Measurements from ENCODE around the gene IQSEC3.

Gene IQSEC3

GRCh38 chr12:220946-221550 lies 154.5 kb downstream of the IQSEC3 start:
- DNase-seq, result no peak
- Histone ChIP-seq H3K9me3 (ENCODE audit: insufficient read depth, low read length, severe bottlenecking) (no peaks in the 10 kb centered on the region), H3K4me2 (ENCODE audit: insufficient read depth, low read length) (no peak overlapping the region), H3K9ac (ENCODE audit: low read depth, low read length) (no peak overlapping the region), H3K79me2 (ENCODE audit: insufficient read depth, low read length) (no peaks in the 10 kb centered on the region), H4K20me1 (ENCODE audit: insufficient read depth, low read length) (no peaks in the 10 kb centered on the region), H2AFZ (ENCODE audit: low read depth, low read length) (no peak overlapping the region), H3K4me1 (ENCODE audit: insufficient read depth, low read length) (no peaks in the 10 kb centered on the region), H3K27ac (ENCODE audit: low read length) (no peak overlapping the region), H3K4me3 (ENCODE audit: low read depth in 1 of 2, low read length in 2 of 2) (no peak overlapping the region), H3K27me3 (ENCODE audit: insufficient read depth, low read length, poor library complexity) (peaks cover 4% of the 10 kb centered on the region), H3K36me3 (ENCODE audit: insufficient read depth, low read length) (no peaks in the 10 kb centered on the region)
- no peak for TF ChIP-seq EZH2 (IDR thresholded peaks at IDR 0.05; ENCODE audit: borderline replicate concordance, low read depth, low read length, severe bottlenecking)
- TF ChIP-seq, protein P1, sequence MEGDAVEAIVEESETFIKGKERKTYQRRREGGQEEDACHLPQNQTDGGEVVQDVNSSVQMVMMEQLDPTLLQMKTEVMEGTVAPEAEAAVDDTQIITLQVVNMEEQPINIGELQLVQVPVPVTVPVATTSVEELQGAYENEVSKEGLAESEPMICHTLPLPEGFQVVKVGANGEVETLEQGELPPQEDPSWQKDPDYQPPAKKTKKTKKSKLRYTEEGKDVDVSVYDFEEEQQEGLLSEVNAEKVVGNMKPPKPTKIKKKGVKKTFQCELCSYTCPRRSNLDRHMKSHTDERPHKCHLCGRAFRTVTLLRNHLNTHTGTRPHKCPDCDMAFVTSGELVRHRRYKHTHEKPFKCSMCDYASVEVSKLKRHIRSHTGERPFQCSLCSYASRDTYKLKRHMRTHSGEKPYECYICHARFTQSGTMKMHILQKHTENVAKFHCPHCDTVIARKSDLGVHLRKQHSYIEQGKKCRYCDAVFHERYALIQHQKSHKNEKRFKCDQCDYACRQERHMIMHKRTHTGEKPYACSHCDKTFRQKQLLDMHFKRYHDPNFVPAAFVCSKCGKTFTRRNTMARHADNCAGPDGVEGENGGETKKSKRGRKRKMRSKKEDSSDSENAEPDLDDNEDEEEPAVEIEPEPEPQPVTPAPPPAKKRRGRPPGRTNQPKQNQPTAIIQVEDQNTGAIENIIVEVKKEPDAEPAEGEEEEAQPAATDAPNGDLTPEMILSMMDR (IDR thresholded peaks at IDR 0.05; ENCODE audit: borderline replicate concordance, extremely low read depth, low read length, poor library complexity, severe bottlenecking), result no peak
- no peak for ATAC-seq (ENCODE audit: insufficient read depth, low read depth)

GRCh38 chr12:221736-222135 lies 155.2 kb downstream of the IQSEC3 start:
- no peak overlapping the region for H3K4me2 ChIP-seq (ENCODE audit: insufficient read depth, low read length)
- no peaks in the 10 kb centered on the region for H3K4me1 ChIP-seq (ENCODE audit: insufficient read depth, low read length)
- DNase-seq (no peak), ATAC-seq (ENCODE audit: insufficient read depth, low read depth) (no peak)
- no peaks in the 10 kb centered on the region for H3K36me3 ChIP-seq (ENCODE audit: insufficient read depth, low read length)
- no peaks in the 10 kb centered on the region for H3K9me3 ChIP-seq (ENCODE audit: insufficient read depth, low read length, severe bottlenecking)
- TF ChIP-seq, protein P1 (IDR thresholded peaks at IDR 0.05; ENCODE audit: borderline replicate concordance, extremely low read depth, low read length, poor library complexity, severe bottlenecking), result no peak
- no peak for TF ChIP-seq EZH2 (IDR thresholded peaks at IDR 0.05; ENCODE audit: borderline replicate concordance, low read depth, low read length, severe bottlenecking)
- no peak overlapping the region for H3K4me3 ChIP-seq (ENCODE audit: low read depth in 1 of 2, low read length in 2 of 2)
- peaks cover 5% of the 10 kb centered on the region for H3K27me3 ChIP-seq (ENCODE audit: insufficient read depth, low read length, poor library complexity)
- no peak overlapping the region for H3K27ac ChIP-seq (ENCODE audit: low read length)
- H3K79me2 ChIP-seq (ENCODE audit: insufficient read depth, low read length), result no peaks in the 10 kb centered on the region
- no peaks in the 10 kb centered on the region for H4K20me1 ChIP-seq (ENCODE audit: insufficient read depth, low read length)
- no peak overlapping the region for H2AFZ ChIP-seq (ENCODE audit: low read depth, low read length)
- H3K9ac ChIP-seq (ENCODE audit: low read depth, low read length), result no peak overlapping the region

DNA sequence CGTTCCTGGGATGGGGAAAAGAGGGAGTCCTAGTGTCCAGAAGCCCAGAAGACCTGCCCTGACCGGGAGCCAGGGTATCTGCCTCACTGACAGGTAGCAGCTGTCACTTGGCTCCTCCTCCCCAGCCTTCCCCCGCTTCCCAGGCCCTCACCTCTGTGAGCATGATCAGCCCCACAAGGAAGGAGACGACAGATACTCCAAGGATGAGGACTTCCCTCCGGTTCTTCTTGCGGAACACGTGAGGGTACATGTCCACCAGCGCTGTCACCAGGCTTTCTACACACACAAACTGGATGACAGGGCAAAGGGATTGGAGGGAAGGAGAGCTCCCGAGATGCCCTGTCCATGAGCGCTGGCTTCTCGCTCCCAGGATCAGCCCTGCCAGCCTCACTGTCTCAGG lies 157.3 kb downstream of the IQSEC3 start:
- H3K79me2 ChIP-seq (ENCODE audit: insufficient read depth, low read length), result no peaks in the 10 kb centered on the region
- H3K27me3 ChIP-seq (ENCODE audit: insufficient read depth, low read length, poor library complexity), result peaks cover 21% of the 10 kb centered on the region
- H4K20me1 ChIP-seq (ENCODE audit: insufficient read depth, low read length), result no peaks in the 10 kb centered on the region; the same call in 1 of the 2 replicates
- no peaks in the 10 kb centered on the region for H3K36me3 ChIP-seq (ENCODE audit: insufficient read depth, low read length)
- H3K4me2 ChIP-seq (ENCODE audit: insufficient read depth, low read length), result no peak overlapping the region
- no peak overlapping the region for H2AFZ ChIP-seq (ENCODE audit: low read depth, low read length)
- H3K27ac ChIP-seq (ENCODE audit: low read length), result no peak overlapping the region
- TF ChIP-seq EZH2 (IDR thresholded peaks at IDR 0.05; ENCODE audit: borderline replicate concordance, low read depth, low read length, severe bottlenecking), result no peak
- TF ChIP-seq, protein P1 (IDR thresholded peaks at IDR 0.05; ENCODE audit: borderline replicate concordance, extremely low read depth, low read length, poor library complexity, severe bottlenecking), result no peak
- H3K9me3 ChIP-seq (ENCODE audit: insufficient read depth, low read length, severe bottlenecking), result no peaks in the 10 kb centered on the region
- H3K4me1 ChIP-seq (ENCODE audit: insufficient read depth, low read length), result no peaks in the 10 kb centered on the region
- no peak overlapping the region for H3K9ac ChIP-seq (ENCODE audit: low read depth, low read length)
- no peak overlapping the region for H3K4me3 ChIP-seq (ENCODE audit: low read depth in 1 of 2, low read length in 2 of 2)
- ATAC-seq (ENCODE audit: insufficient read depth, low read depth), result no peak
- no peak for DNase-seq

Data from DND-41 (cell line).